Spleen (tissue), 11 donors: ENCODE results near the gene ELOB. TPM values are rescaled to one million over a fixed set of nuclear protein-coding genes. Genes with fewer than 3 reads are reported as not detected.

ENCODE experiments used
- DNase-seq: peaks from one replicate; pipeline ENCODE4 v3.0.0-alpha.2; 2020
- H3K27ac ChIP-seq, 8 donors: fragments of 200-600 bp; sonication (generic) in 7 of 8; 1 replicate in 4 of 8; 2 replicates in 4 of 8; pipeline versions ENCODE4 v1.5.0 to v1.8.0; 2016 to 2021; ENCODE audit warnings: inconsistent platforms in 4 of 8, mild to moderate bottlenecking in 4 of 8, moderate library complexity in 1 of 8
- H3K27me3 ChIP-seq, 7 donors: fragments of 200-600 bp; sonication (generic) in 6 of 7; replicated peaks in 1 of 7; 1 replicate in 4 of 7; 2 replicates in 3 of 7; pipeline versions ENCODE4 v1.5.0 to v1.8.0; 2016 to 2021; ENCODE audit warnings: inconsistent platforms in 3 of 7, mild to moderate bottlenecking in 1 of 7
- H3K36me3 ChIP-seq, 6 donors: fragments of 200-600 bp; sonication (generic) in 5 of 6; 1 replicate in 4 of 6; 2 replicates in 2 of 6; pipeline versions ENCODE4 v1.5.0 to v1.8.0; 2016 to 2021; ENCODE audit warnings: inconsistent platforms in 2 of 6
- H3K4me1 ChIP-seq, 6 donors: fragments of 200-600 bp; sonication (generic) in 5 of 6; 1 replicate in 3 of 6; 2 replicates in 3 of 6; pipeline versions ENCODE4 v1.5.0 to v1.8.0; 2016 to 2021; ENCODE audit warnings: inconsistent platforms in 3 of 6
- H3K4me3 ChIP-seq, 8 donors: fragments of 200-600 bp; sonication (generic) in 7 of 8; 1 replicate in 4 of 8; 2 replicates in 4 of 8; pipeline versions ENCODE4 v1.5.0 to v1.8.0; 2016 to 2021; ENCODE audit warnings: inconsistent platforms in 4 of 8, mild to moderate bottlenecking in 4 of 8, moderate library complexity in 2 of 8
- H3K9me3 ChIP-seq, 8 donors: fragments of 200-600 bp; sonication (generic) in 7 of 8; 1 replicate in 4 of 8; 2 replicates in 4 of 8; pipeline versions ENCODE4 v1.5.0 to v1.8.0; 2016 to 2021; ENCODE audit warnings: inconsistent platforms in 4 of 8
- CTCF ChIP-seq, 11 experiments: fragments of 200-600 bp in 7 of 11; fragments of 450-650 bp in 4 of 11; sonication (generic) in 4 of 11; IDR thresholded peaks in 8 of 11; conservative IDR thresholded peaks in 3 of 11; 1 replicate in 7 of 11; 2 replicates in 4 of 11; pipeline versions ENCODE4 v1.4.0 to v1.8.0; 2016 to 2021; ENCODE audit warnings: antibody characterized with exemption in 11 of 11, inconsistent platforms in 4 of 11, mild to moderate bottlenecking in 1 of 11
- POLR2A ChIP-seq, 3 donors: fragments of 450-650 bp; IDR thresholded peaks; one replicate each; pipeline ENCODE4 v1.5.1; 2017; ENCODE audit warnings: antibody characterized with exemption in 3 of 3, mild to moderate bottlenecking in 1 of 3
- POLR2AphosphoS5 ChIP-seq, 3 donors: sonication (generic); formaldehyde crosslinking; IDR thresholded peaks; one replicate each; pipeline ENCODE4 v1.5.1; 2017; ENCODE audit warnings: antibody characterized with exemption in 3 of 3
- WGBS, 5 donors: extraction: QIAGEN DNeasy Blood & Tissue Kit in 3 of 5; methylation state at CpG; one replicate each; pipeline versions ENCODE4 v1.1.5 to v1.1.7; 2013 to 2018; 5-methylcytosine and 5-hydroxymethylcytosine counted together
- intact Hi-C: fragments of 100-400 bp; cut with DNase I; formaldehyde crosslinking; loops from one replicate; pipeline ENCODE4 v1.15.0; 2023; ENCODE audit warnings: low total_unique reads
- polyA plus RNA-seq, 3 donors: library from polyadenylated mRNA; stranded (reverse); fragments of 200-250 nt; gene quantifications; one replicate each; pipeline ENCODE4 v1.2.1, GENCODE V29; 2013
- total RNA-seq, 7 donors: library from RNA; depleted of rRNA in 3 of 7; stranded (reverse); fragments of >200 nt in 3 of 7; fragmentation: NEBNext Ultra II Directional in 4 of 7; extraction: Animal tissue kit (Norgen Biotek cat#: 25700) in 4 of 7; gene quantifications; one replicate each; pipeline versions ENCODE4 v1.1.0 to v1.2.1, GENCODE V29; 2016 to 2021
- donor health status: healthy with polysubstance abuse.
- donor health status: DM: no; HTN: no; CAD: no; lungs with moderate emphysema.
- donor health status: DM: no; HTN: no; CAD: no.
- donor health status: Bipolar disorder and iron deficiency.
- donor health status: healthy.
- donor health status: DM: no; HTN: no; CAD: no.
- donor health status: DM: yes; HTN: yes; CAD: no.

The ELOB gene
- total and polyA plus RNA-seq, 10 donors = 128 to 467 (median 219) TPM

DNA sequence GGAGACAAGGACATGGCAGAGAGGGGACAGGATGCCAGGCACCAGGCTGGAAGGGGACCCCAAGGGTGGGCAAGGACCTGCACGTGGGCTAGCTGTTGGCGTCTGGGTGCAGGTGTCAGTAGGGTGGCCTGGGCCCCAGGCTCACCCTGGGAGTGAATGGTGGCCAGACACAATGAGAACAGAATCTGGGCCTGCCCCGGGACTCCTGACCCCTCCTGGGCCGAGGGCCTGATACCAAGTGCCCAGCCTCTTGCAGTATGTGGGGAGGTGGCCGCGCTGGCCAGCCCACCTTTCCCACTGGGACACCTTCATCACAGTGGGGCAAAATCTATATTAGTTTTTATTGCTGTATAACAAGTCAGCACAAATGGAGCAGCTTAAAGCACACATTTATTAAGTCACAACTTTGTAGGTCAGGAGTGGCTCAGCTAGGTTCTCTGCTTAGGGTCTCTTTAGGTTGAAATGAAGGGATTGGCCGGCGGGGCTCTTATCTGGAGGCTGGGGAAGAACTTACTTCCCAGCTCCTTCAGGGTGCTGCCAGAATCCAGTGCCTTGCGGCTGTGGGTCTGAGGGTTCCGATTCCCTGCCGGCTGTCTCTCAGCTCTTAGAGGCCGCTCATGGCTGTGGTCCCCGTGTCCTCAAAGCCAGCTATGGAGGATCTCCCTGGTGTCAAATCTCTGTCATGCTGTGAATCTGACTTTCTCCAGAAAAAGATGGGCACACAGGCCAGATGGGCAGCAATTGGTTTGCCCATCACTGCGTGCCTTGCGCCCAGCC, 6.7 kb upstream of the ELOB start:
- Histone ChIP-seq H3K4me1 (peaks cover 7 to 31% (median 24%) of the 10 kb centered on the region in 6 donors), H3K4me3 (no peak overlapping the region), H3K9me3 (no peaks in the 10 kb centered on the region), H3K36me3 (no peaks in the 10 kb centered on the region), H3K27ac (no peak overlapping the region), H3K27me3 (peaks cover 0 to 43% (median 32%) of the 10 kb centered on the region in 7 donors)
- 89 to 95% (median 92%) methylated on average over 15 of the region's 15 CpGs for WGBS, 5 donors
- peak; percentile 53 for DNase-seq
- TF ChIP-seq POLR2A (IDR thresholded peaks at IDR 0.05) = no peak
- no peak for TF ChIP-seq POLR2AphosphoS5 (IDR thresholded peaks at IDR 0.05)
- TF ChIP-seq CTCF (IDR thresholded peaks at IDR 0.05 in 8 of 11, conservative IDR thresholded peaks at IDR 0.05 in 3 of 11) = no peak
- intact Hi-C loops = no loop called here

DNA sequence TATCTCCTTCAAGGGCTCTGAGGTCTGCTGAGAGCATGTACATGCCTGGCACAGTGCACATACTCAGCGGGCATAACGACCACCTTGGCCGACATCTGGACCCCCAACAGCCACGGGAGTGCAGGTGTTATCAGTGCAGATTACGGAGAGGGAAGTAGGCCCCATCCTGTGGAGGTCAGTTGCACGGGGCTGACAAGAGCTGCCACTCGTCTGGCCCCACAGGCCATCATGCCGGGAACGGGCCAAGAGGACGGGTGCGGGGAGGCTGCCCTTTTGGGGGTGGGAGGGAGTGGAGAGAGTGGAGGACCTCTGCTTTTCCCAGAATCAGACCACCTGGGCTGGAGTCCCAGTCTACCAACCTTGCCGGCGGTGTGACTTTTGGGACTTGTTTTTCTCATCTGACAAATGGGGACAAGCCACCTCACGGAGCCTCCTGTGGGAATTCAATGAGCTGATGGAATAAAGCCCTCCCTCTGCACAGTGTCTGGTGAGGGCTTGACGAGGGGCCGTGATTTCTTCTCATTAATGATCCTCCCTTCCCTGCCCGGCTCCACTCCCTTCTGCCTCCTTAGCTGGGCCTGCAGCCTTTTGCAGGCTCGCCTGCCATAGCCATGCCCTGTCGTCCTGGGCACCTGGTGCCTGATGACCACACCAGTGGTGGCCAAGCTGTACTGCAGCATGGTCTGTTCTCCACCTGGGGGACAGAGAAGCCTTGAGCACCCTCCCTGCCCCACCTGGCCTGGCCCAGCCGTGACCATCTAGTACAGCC, 5.7 kb upstream of the ELOB start:
- intact Hi-C loops = no loop called here
- WGBS, 5 donors = 70 to 84% (median 81%) methylated on average over 13 to 20 of the region's 20 CpGs
- peak; percentile 49 for DNase-seq

DNA sequence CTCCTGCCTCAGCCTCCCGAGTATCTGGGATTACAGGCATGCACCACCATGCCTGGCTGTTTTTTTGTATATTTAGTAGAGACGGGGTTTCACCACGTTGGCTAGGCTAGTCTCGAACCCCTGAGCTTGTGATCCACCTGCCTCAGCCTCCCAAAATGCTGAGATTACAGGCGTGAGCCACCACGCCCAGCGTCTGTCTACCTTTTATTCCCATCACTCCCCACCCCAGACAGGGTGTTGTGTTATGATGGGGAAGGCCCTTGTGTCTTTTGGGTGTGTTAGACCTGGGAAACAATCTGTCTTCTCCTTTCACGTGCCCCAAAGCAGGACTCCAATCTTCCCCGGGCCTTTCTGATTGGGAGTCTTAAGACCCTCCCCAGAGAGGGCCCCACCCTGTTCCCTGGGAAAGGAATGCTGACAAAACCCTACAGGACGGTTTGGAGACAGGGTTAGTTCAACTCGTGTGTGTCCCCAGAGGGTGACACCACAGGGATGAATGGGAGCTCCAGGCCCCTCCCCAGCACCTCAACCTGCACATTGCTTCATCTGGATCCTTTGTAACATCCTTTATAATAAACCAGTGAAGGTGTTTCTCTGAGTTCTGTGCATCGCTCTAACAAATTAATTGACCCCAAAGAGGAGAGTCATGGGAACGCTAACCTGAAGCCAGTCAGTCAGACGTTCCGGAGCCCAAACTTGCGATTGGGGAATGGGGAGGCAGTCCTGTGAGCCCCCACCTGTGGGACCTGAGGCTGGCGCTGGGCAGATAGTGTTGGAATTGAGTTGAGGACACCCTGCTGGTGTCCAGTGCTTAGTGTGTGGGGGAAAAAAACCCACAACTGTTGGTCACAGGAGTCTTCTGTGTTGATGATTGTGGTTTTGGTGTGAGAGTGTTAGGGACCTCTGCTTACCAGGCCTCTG, 3.2 kb upstream of the ELOB start:
- Histone ChIP-seq H3K36me3 (peaks cover 0 to 5% (median 0%) of the 10 kb centered on the region in 6 donors), H3K4me3 (no peak overlapping the region), H3K4me1 (peaks cover 19 to 42% (median 34%) of the 10 kb centered on the region in 6 donors), H3K27me3 (peaks cover 0 to 9% (median 4%) of the 10 kb centered on the region in 7 donors), H3K27ac (no peak overlapping the region), H3K9me3 (no peaks in the 10 kb centered on the region)
- intact Hi-C loops = no loop called here
- TF ChIP-seq POLR2AphosphoS5 (IDR thresholded peaks at IDR 0.05) (no peak), POLR2A (IDR thresholded peaks at IDR 0.05) (no peak), CTCF (IDR thresholded peaks at IDR 0.05 in 8 of 11, conservative IDR thresholded peaks at IDR 0.05 in 3 of 11) (no peak)
- peak; percentile 45 for DNase-seq
- WGBS, 5 donors = 79 to 86% (median 83%) methylated on average over 15 to 17 of the region's 17 CpGs

More for the DNA sequence above, 5.7 kb upstream of the ELOB start:
- H3K27ac ChIP-seq = no peak overlapping the region
- peaks cover 0 to 33% (median 22%) of the 10 kb centered on the region in 7 donors for H3K27me3 ChIP-seq
- no peak for TF ChIP-seq POLR2AphosphoS5 (IDR thresholded peaks at IDR 0.05)
- TF ChIP-seq POLR2A (IDR thresholded peaks at IDR 0.05) = no peak
- no peak for TF ChIP-seq CTCF (IDR thresholded peaks at IDR 0.05 in 8 of 11, conservative IDR thresholded peaks at IDR 0.05 in 3 of 11)
- H3K4me3 ChIP-seq = no peak overlapping the region
- no peaks in the 10 kb centered on the region for H3K36me3 ChIP-seq
- H3K4me1 ChIP-seq = peaks cover 15 to 40% (median 32%) of the 10 kb centered on the region in 6 donors
- H3K9me3 ChIP-seq = no peaks in the 10 kb centered on the region
